Measurements from ENCODE around the gene SKI. TPM values are rescaled to one million over a fixed set of nuclear protein-coding genes. Genes with fewer than 3 reads are reported as not detected.

Gene SKI
- polyA plus RNA-seq, 3 donors: 0.20 to 6.6 (median 0.25) TPM

GRCh38 chr1:2301607-2302291 is 73.6 kb downstream of the SKI start:
- WGBS (ENCODE audit: insufficient coverage): 37% methylated on average over 9 of the region's 17 CpGs
- Mint-ChIP-seq H3K4me1 (peaks cover 36% of the 10 kb centered on the region), H3K36me3 (peaks cover 55 to 61% of the 10 kb centered on the region in 2 donors), H3K27ac (peak overlapping the region; percentile 59 to 94 (median 89)), H3K9me3 (peaks cover 0 to 9% (median 0%) of the 10 kb centered on the region in 7 donors), H3K4me3 (peak overlapping the region; percentile 74 to 85), H3K27me3 (ENCODE audit: low read depth in 3 of 3) (peaks cover 20 to 36% (median 26%) of the 10 kb centered on the region in 3 donors)
- peaks cover 0 to 12% of the 10 kb centered on the region in 2 donors for H3K27me3 ChIP-seq (ENCODE audit: control insufficient read depth in 2 of 2, insufficient read depth in 2 of 2, low read length in 2 of 2)
- TF ChIP-seq CTCF (IDR thresholded peaks at IDR 0.05): no peak
- no peaks in the 10 kb centered on the region for H3K9me3 ChIP-seq (replicated peaks in 1 of 2; ENCODE audit: control insufficient read depth in 1 of 2, insufficient read depth in 1 of 2, low read length in 2 of 2)
- H3K79me2 ChIP-seq (ENCODE audit: insufficient read depth, low read length): peaks cover 39% of the 10 kb centered on the region
- H3K4me2 ChIP-seq (replicated peaks; ENCODE audit: extremely low read depth, low read length, poor library complexity, severe bottlenecking): peak overlapping the region; percentile 81
- H3K27ac ChIP-seq (ENCODE audit: low read depth in 1 of 2, low read length in 2 of 2): peak overlapping the region in 1 of 2 donors; percentile 81
- peaks cover 33 to 51% of the 10 kb centered on the region in 2 donors for H3K4me1 ChIP-seq (ENCODE audit: control insufficient read depth in 1 of 2, insufficient read depth in 2 of 2, low read length in 2 of 2)
- DNase-seq: no peak
- peak overlapping the region in 1 of 3 experiments; percentile 65 for H3K4me3 ChIP-seq (replicated peaks in 1 of 3; ENCODE audit: low read depth in 2 of 3, low read length in 3 of 3)
- H3K36me3 ChIP-seq (replicated peaks in 1 of 2; ENCODE audit: control insufficient read depth in 1 of 2, insufficient read depth in 2 of 2, low read length in 2 of 2): peaks cover 23 to 38% of the 10 kb centered on the region in 2 donors
- no peak overlapping the region for H2AFZ ChIP-seq (ENCODE audit: insufficient read depth, low read depth, low read length, poor library complexity, severe bottlenecking)
- H4K20me1 ChIP-seq (ENCODE audit: insufficient read depth, low read length): peaks cover 89% of the 10 kb centered on the region
- intact Hi-C loops (cut with micrococcal nuclease): loop anchor here in 1 of 2 donors (2.0 kb wide), 2 partner anchors 45 to 67 kb away; no protein-coding TSS in a partner anchor
- H3K9ac ChIP-seq (ENCODE audit: insufficient read depth, low read length, poor library complexity, severe bottlenecking): peak overlapping the region; percentile 71

GRCh38 chr1:2302292-2302925 is 74.3 kb downstream of the SKI start:
- intact Hi-C loops (cut with micrococcal nuclease): no loop called here
- peaks cover 83% of the 10 kb centered on the region for H4K20me1 ChIP-seq (ENCODE audit: insufficient read depth, low read length)
- no peak overlapping the region for H3K4me2 ChIP-seq (replicated peaks; ENCODE audit: extremely low read depth, low read length, poor library complexity, severe bottlenecking)
- peaks cover 27 to 45% of the 10 kb centered on the region in 2 donors for H3K36me3 ChIP-seq (replicated peaks in 1 of 2; ENCODE audit: control insufficient read depth in 1 of 2, insufficient read depth in 2 of 2, low read length in 2 of 2)
- no peak overlapping the region for H2AFZ ChIP-seq (ENCODE audit: insufficient read depth, low read depth, low read length, poor library complexity, severe bottlenecking)
- peaks cover 33 to 51% of the 10 kb centered on the region in 2 donors for H3K4me1 ChIP-seq (ENCODE audit: control insufficient read depth in 1 of 2, insufficient read depth in 2 of 2, low read length in 2 of 2)
- Mint-ChIP-seq H3K27me3 (ENCODE audit: low read depth in 3 of 3) (peaks cover 18 to 32% (median 20%) of the 10 kb centered on the region in 3 donors), H3K4me1 (peaks cover 36% of the 10 kb centered on the region), H3K27ac (peak overlapping the region in 2 of 7 donors; percentile 71 to 85), H3K36me3 (peaks cover 55 to 61% of the 10 kb centered on the region in 2 donors), H3K4me3 (peak overlapping the region in 1 of 2 donors; percentile 21), H3K9me3 (peaks cover 0 to 9% (median 0%) of the 10 kb centered on the region in 7 donors)
- WGBS (ENCODE audit: insufficient coverage): 97% methylated on average over 22 of the region's 24 CpGs
- no peaks in the 10 kb centered on the region for H3K9me3 ChIP-seq (replicated peaks in 1 of 2; ENCODE audit: control insufficient read depth in 1 of 2, insufficient read depth in 1 of 2, low read length in 2 of 2)
- H3K27ac ChIP-seq (ENCODE audit: low read depth in 1 of 2, low read length in 2 of 2): no peak overlapping the region
- no peak for TF ChIP-seq CTCF (IDR thresholded peaks at IDR 0.05)
- H3K4me3 ChIP-seq (replicated peaks in 1 of 3; ENCODE audit: low read depth in 2 of 3, low read length in 3 of 3): no peak overlapping the region
- peaks cover 34% of the 10 kb centered on the region for H3K79me2 ChIP-seq (ENCODE audit: insufficient read depth, low read length)
- DNase-seq: no peak
- no peak overlapping the region for H3K9ac ChIP-seq (ENCODE audit: insufficient read depth, low read length, poor library complexity, severe bottlenecking)
- peaks cover 0 to 8% of the 10 kb centered on the region in 2 donors for H3K27me3 ChIP-seq (ENCODE audit: control insufficient read depth in 2 of 2, insufficient read depth in 2 of 2, low read length in 2 of 2)

Data from CD14-positive monocyte (primary cell).